WTC11 (cell line): ENCODE results near the gene PROKR2. TPM values are rescaled to one million over a fixed set of nuclear protein-coding genes. Genes with fewer than 3 reads are reported as not detected.

Source experiments
- ATAC-seq: fragments of 200-7000 bp; cut with Tn5 transposase; 2 replicates; pipeline ENCODE4 v1.10.0; 2021; ENCODE audit warnings: mild to moderate bottlenecking, moderate library complexity
- CTCF ChIA-PET: fragments of 300-600 bp; sonication (Branson Sonifier 250); formaldehyde crosslinking; loops from one replicate; lab custom pipeline; 2021; ENCODE audit warnings: antibody characterized with exemption; lab: Charles Lee
- POLR2A ChIA-PET: fragments of 350-600 bp; sonication (Branson Sonifier 250); formaldehyde crosslinking; loops from one replicate; lab custom pipeline; 2021; ENCODE audit warnings: antibody characterized with exemption; lab: Charles Lee
- DNase-seq: peaks from one replicate; pipeline ENCODE4 v3.0.0; 2021; ENCODE audit warnings: low spot score
- H3K27ac Mint-ChIP-seq: 2 replicates; pipeline ENCODE4 v1.8.0; 2021; ENCODE audit warnings: mixed read lengths
- H3K27me3 Mint-ChIP-seq: 2 replicates; pipeline ENCODE4 v1.8.0; 2021; ENCODE audit warnings: low read depth, mild to moderate bottlenecking, moderate library complexity, mixed read lengths
- H3K36me3 Mint-ChIP-seq: 2 replicates; pipeline ENCODE4 v1.8.0; 2021; ENCODE audit warnings: mixed read lengths
- H3K4me1 Mint-ChIP-seq: 2 replicates; pipeline ENCODE4 v1.8.0; 2022; ENCODE audit warnings: mixed read lengths
- H3K4me3 Mint-ChIP-seq: 2 replicates; pipeline ENCODE4 v1.8.0; 2021; ENCODE audit warnings: mild to moderate bottlenecking, moderate library complexity, mixed read lengths
- H3K9me3 Mint-ChIP-seq: 2 replicates; pipeline ENCODE4 v1.8.0; 2021; ENCODE audit warnings: mixed read lengths
- CBFB ChIP-seq: sonication (generic); formaldehyde crosslinking; IDR thresholded peaks from 2 replicates; pipeline ENCODE4 v1.8.1; 2022; ENCODE audit warnings: mild to moderate bottlenecking, low read depth, missing genetic modification reagents
- EMX1 ChIP-seq: fragments of 250-450 bp; sonication (Bioruptor Pico); IDR thresholded peaks from 2 replicates; pipeline ENCODE4 v1.8.0; 2021; ENCODE audit warnings: mild to moderate bottlenecking
- FOXK1 ChIP-seq: sonication (generic); formaldehyde crosslinking; IDR thresholded peaks from 2 replicates; pipeline ENCODE4 v1.8.0; 2022; ENCODE audit warnings: mild to moderate bottlenecking, moderate library complexity, missing genetic modification reagents
- GTF2I ChIP-seq: fragments of 250-450 bp; sonication (Bioruptor Pico); conservative IDR thresholded peaks from 2 replicates; pipeline ENCODE4 v1.4.0; 2021; ENCODE audit warnings: mild to moderate bottlenecking
- JAZF1 ChIP-seq: fragments of 250-450 bp; sonication (Bioruptor Pico); IDR thresholded peaks from 2 replicates; pipeline ENCODE4 v1.9.0; 2021; ENCODE audit warnings: moderate library complexity, mild to moderate bottlenecking, inconsistent platforms
- JUN ChIP-seq: sonication (generic); formaldehyde crosslinking; IDR thresholded peaks from 2 replicates; pipeline ENCODE4 v1.8.0; 2023; ENCODE audit warnings: mild to moderate bottlenecking, missing genetic modification reagents
- MYBL2 ChIP-seq: sonication (generic); formaldehyde crosslinking; IDR thresholded peaks from 2 replicates; pipeline ENCODE4 v1.8.1; 2023; ENCODE audit warnings: mild to moderate bottlenecking, moderate library complexity, missing genetic modification reagents
- NFATC4 ChIP-seq: fragments of 250-450 bp; sonication (Bioruptor Pico); IDR thresholded peaks from 2 replicates; pipeline ENCODE4 v1.9.0; 2021; ENCODE audit warnings: mild to moderate bottlenecking
- PRRX2 ChIP-seq: fragments of 250-450 bp; sonication (Bioruptor Pico); IDR thresholded peaks from 2 replicates; pipeline ENCODE4 v1.8.0; 2021; ENCODE audit warnings: mild to moderate bottlenecking
- SP1 ChIP-seq: sonication (generic); formaldehyde crosslinking; conservative IDR thresholded peaks from 2 replicates; pipeline ENCODE4 v1.8.1; 2022; ENCODE audit warnings: missing genetic modification reagents
- TCF7 ChIP-seq: sonication (generic); formaldehyde crosslinking; IDR thresholded peaks from 2 replicates; pipeline ENCODE4 v1.8.0; 2022; ENCODE audit warnings: mild to moderate bottlenecking, low read depth, missing genetic modification reagents, moderate library complexity
- TEAD1 ChIP-seq: sonication (generic); formaldehyde crosslinking; IDR thresholded peaks from 2 replicates; pipeline ENCODE4 v1.8.0; 2022; ENCODE audit warnings: mild to moderate bottlenecking, missing genetic modification reagents
- ZNF263 ChIP-seq: sonication (generic); formaldehyde crosslinking; IDR thresholded peaks from 2 replicates; pipeline ENCODE4 v1.8.1; 2022; ENCODE audit warnings: low read depth, mild to moderate bottlenecking, moderate library complexity, missing genetic modification reagents
- ZNF317 ChIP-seq: sonication (generic); formaldehyde crosslinking; IDR thresholded peaks from 2 replicates; pipeline ENCODE4 v1.8.1; 2023; ENCODE audit warnings: low read depth, mild to moderate bottlenecking, moderate library complexity, missing genetic modification reagents, borderline replicate concordance
- ZNF396 ChIP-seq: fragments of 250-450 bp; sonication (Bioruptor Pico); IDR thresholded peaks from 2 replicates; pipeline ENCODE4 v1.8.0; 2021; ENCODE audit warnings: mild to moderate bottlenecking, moderate library complexity, borderline replicate concordance
- ZNF423 ChIP-seq: fragments of 250-450 bp; sonication (Bioruptor Pico); IDR thresholded peaks from 2 replicates; pipeline ENCODE4 v2.1.2; 2022; ENCODE audit warnings: mild to moderate bottlenecking, moderate library complexity
- total RNA-seq: library from RNA; stranded (reverse); gene quantifications from 3 replicates; pipeline ENCODE4 v1.2.3, GENCODE V29; 2021
- TF ChIP-seq, protein P1 (sequence below): sonication (generic); formaldehyde crosslinking; IDR thresholded peaks from 2 replicates; pipeline ENCODE4 v1.8.0; 2022; ENCODE audit warnings: mild to moderate bottlenecking, missing genetic modification reagents
- TF ChIP-seq, protein P2 (sequence below): fragments of 250-450 bp; sonication (Bioruptor Pico); IDR thresholded peaks from 2 replicates; pipeline ENCODE4 v2.1.2; 2022; ENCODE audit warnings: mild to moderate bottlenecking, moderate library complexity
- TF ChIP-seq, protein P3 (sequence below): fragments of 250-450 bp; sonication (Bioruptor Pico); IDR thresholded peaks from 2 replicates; pipeline ENCODE4 v1.9.0; 2021; ENCODE audit warnings: moderate library complexity, mild to moderate bottlenecking, inconsistent platforms, borderline replicate concordance
- TF ChIP-seq, protein P4 (sequence below): fragments of 200-600 bp; IDR thresholded peaks from 2 replicates; pipeline ENCODE4 v1.8.0; 2022; ENCODE audit warnings: antibody characterized with exemption
- TF ChIP-seq, protein P5 (sequence below): sonication (generic); formaldehyde crosslinking; IDR thresholded peaks from 2 replicates; pipeline ENCODE4 v1.8.0; 2022; ENCODE audit warnings: mild to moderate bottlenecking, missing genetic modification reagents
- TF ChIP-seq, protein P6 (sequence below): sonication (generic); formaldehyde crosslinking; IDR thresholded peaks from 2 replicates; pipeline ENCODE4 v1.8.1; 2022; ENCODE audit warnings: mild to moderate bottlenecking, missing genetic modification reagents, moderate library complexity, borderline replicate concordance
- TF ChIP-seq, protein P7 (sequence below): sonication (generic); formaldehyde crosslinking; IDR thresholded peaks from 2 replicates; pipeline ENCODE4 v1.8.1; 2023; ENCODE audit warnings: mild to moderate bottlenecking, missing genetic modification reagents, moderate library complexity

The PROKR2 gene
- total RNA-seq, 1 experiment from 2014 or later = 2.0 TPM

DNA sequence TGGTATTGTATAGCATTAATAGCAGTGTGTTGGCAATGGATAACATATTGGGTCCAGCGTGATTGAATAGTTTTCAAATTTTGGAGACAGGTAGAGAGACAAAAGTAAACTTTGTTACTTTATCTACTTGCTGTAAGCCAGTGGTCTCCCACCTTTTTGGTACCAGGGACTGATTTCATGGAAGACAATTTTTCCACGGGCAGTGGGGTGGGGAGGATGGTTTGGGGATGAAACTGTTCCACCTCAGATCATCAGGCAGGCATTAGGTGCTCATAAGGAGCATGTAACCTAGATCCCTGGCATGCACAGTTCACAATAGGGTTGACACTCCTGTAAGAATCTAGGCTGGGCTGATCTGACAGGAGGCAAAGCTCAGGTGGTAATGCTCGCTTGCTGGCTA, 14.6 kb upstream of the PROKR2 start (continued):
- TF ChIP-seq, protein P1, sequence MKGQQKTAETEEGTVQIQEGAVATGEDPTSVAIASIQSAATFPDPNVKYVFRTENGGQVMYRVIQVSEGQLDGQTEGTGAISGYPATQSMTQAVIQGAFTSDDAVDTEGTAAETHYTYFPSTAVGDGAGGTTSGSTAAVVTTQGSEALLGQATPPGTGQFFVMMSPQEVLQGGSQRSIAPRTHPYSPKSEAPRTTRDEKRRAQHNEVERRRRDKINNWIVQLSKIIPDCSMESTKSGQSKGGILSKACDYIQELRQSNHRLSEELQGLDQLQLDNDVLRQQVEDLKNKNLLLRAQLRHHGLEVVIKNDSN = no peak
- TF ChIP-seq, protein P2, sequence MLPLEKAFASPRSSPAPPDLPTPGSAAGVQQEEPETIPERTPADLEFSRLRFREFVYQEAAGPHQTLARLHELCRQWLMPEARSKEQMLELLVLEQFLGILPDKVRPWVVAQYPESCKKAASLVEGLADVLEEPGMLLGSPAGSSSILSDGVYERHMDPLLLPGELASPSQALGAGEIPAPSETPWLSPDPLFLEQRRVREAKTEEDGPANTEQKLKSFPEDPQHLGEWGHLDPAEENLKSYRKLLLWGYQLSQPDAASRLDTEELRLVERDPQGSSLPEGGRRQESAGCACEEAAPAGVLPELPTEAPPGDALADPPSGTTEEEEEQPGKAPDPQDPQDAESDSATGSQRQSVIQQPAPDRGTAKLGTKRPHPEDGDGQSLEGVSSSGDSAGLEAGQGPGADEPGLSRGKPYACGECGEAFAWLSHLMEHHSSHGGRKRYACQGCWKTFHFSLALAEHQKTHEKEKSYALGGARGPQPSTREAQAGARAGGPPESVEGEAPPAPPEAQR (CRISPR knock-in tag) = no peak
- TF ChIP-seq TEAD1 = no peak

DNA sequence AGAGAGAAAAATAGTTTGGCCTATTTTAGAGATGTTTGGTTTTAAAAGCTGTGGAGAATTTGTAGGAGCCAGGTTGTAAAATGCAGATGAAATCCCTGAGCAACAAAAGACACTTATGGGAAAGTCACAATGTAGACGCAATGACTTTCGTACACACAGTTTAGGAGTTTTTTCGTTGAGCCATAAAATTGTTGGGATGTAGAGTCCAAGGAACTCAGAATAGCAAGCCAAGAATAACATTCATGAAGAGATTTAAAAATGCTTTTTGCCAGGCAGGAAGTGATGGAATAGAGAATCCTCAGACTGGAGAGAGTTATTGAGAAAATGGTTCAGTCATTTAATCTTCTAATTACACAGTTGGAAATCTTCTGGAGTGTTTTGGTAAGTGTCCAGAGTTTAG, 11.5 kb upstream of the PROKR2 start:
- TF ChIP-seq, protein P3, sequence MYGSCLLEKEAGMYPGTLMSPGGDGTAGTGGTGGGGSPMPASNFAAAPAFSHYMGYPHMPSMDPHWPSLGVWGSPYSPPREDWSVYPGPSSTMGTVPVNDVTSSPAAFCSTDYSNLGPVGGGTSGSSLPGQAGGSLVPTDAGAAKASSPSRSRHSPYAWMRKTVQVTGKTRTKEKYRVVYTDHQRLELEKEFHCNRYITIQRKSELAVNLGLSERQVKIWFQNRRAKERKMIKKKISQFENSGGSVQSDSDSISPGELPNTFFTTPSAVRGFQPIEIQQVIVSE (CRISPR knock-in tag) = no peak
- TF ChIP-seq MYBL2 (no peak), ZNF317 (CRISPR knock-in tag) (no peak), TCF7 (CRISPR knock-in tag) (no peak), GTF2I (CRISPR knock-in tag) (no peak), EMX1 (CRISPR knock-in tag) (no peak), ZNF263 (CRISPR knock-in tag) (no peak), CBFB (no peak), ZNF396 (CRISPR knock-in tag) (no peak), ZNF423 (CRISPR knock-in tag) (no peak), JAZF1 (CRISPR knock-in tag) (no peak), PRRX2 (CRISPR knock-in tag) (no peak), FOXK1 (CRISPR knock-in tag) (no peak), JUN (CRISPR knock-in tag) (no peak), NFATC4 (CRISPR knock-in tag) (no peak), SP1 (CRISPR knock-in tag) (no peak)
- TF ChIP-seq, protein P4, sequence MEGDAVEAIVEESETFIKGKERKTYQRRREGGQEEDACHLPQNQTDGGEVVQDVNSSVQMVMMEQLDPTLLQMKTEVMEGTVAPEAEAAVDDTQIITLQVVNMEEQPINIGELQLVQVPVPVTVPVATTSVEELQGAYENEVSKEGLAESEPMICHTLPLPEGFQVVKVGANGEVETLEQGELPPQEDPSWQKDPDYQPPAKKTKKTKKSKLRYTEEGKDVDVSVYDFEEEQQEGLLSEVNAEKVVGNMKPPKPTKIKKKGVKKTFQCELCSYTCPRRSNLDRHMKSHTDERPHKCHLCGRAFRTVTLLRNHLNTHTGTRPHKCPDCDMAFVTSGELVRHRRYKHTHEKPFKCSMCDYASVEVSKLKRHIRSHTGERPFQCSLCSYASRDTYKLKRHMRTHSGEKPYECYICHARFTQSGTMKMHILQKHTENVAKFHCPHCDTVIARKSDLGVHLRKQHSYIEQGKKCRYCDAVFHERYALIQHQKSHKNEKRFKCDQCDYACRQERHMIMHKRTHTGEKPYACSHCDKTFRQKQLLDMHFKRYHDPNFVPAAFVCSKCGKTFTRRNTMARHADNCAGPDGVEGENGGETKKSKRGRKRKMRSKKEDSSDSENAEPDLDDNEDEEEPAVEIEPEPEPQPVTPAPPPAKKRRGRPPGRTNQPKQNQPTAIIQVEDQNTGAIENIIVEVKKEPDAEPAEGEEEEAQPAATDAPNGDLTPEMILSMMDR = no peak
- TF ChIP-seq, protein P5, sequence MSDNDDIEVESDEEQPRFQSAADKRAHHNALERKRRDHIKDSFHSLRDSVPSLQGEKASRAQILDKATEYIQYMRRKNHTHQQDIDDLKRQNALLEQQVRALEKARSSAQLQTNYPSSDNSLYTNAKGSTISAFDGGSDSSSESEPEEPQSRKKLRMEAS = no peak
- TF ChIP-seq, protein P6, sequence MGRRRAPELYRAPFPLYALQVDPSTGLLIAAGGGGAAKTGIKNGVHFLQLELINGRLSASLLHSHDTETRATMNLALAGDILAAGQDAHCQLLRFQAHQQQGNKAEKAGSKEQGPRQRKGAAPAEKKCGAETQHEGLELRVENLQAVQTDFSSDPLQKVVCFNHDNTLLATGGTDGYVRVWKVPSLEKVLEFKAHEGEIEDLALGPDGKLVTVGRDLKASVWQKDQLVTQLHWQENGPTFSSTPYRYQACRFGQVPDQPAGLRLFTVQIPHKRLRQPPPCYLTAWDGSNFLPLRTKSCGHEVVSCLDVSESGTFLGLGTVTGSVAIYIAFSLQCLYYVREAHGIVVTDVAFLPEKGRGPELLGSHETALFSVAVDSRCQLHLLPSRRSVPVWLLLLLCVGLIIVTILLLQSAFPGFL (CRISPR knock-in tag) = no peak
- TF ChIP-seq, protein P7, sequence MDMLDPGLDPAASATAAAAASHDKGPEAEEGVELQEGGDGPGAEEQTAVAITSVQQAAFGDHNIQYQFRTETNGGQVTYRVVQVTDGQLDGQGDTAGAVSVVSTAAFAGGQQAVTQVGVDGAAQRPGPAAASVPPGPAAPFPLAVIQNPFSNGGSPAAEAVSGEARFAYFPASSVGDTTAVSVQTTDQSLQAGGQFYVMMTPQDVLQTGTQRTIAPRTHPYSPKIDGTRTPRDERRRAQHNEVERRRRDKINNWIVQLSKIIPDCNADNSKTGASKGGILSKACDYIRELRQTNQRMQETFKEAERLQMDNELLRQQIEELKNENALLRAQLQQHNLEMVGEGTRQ (CRISPR knock-in tag) = no peak

More for the DNA sequence above, 11.5 kb upstream of the PROKR2 start:
- Mint-ChIP-seq H3K4me3 (no peak overlapping the region), H3K36me3 (no peaks in the 10 kb centered on the region), H3K27me3 (peaks cover 5% of the 10 kb centered on the region; the same call in 1 of the 2 replicates), H3K4me1 (no peaks in the 10 kb centered on the region), H3K9me3 (no peaks in the 10 kb centered on the region), H3K27ac (no peak overlapping the region)
- DNase-seq (no peak), ATAC-seq (no peak)
- ChIA-PET POLR2A (no interaction called here), CTCF (no interaction called here)
